Smooth muscle cell of the umbilical artery (primary cell): Measurements from ENCODE around the gene CAVIN1. TPM values are rescaled to one million over a fixed set of nuclear protein-coding genes. Genes with fewer than 3 reads are reported as not detected.

Experiments used
- total RNA-seq: library from RNA; depleted of rRNA; stranded (reverse); fragments of >200 nt; gene quantifications from 2 replicates; pipeline ENCODE4 v1.2.3, GENCODE V29; 2014

Gene CAVIN1, protein sequence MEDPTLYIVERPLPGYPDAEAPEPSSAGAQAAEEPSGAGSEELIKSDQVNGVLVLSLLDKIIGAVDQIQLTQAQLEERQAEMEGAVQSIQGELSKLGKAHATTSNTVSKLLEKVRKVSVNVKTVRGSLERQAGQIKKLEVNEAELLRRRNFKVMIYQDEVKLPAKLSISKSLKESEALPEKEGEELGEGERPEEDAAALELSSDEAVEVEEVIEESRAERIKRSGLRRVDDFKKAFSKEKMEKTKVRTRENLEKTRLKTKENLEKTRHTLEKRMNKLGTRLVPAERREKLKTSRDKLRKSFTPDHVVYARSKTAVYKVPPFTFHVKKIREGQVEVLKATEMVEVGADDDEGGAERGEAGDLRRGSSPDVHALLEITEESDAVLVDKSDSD
- 374 and 587 TPM in 2 replicates for total RNA-seq

DNA sequence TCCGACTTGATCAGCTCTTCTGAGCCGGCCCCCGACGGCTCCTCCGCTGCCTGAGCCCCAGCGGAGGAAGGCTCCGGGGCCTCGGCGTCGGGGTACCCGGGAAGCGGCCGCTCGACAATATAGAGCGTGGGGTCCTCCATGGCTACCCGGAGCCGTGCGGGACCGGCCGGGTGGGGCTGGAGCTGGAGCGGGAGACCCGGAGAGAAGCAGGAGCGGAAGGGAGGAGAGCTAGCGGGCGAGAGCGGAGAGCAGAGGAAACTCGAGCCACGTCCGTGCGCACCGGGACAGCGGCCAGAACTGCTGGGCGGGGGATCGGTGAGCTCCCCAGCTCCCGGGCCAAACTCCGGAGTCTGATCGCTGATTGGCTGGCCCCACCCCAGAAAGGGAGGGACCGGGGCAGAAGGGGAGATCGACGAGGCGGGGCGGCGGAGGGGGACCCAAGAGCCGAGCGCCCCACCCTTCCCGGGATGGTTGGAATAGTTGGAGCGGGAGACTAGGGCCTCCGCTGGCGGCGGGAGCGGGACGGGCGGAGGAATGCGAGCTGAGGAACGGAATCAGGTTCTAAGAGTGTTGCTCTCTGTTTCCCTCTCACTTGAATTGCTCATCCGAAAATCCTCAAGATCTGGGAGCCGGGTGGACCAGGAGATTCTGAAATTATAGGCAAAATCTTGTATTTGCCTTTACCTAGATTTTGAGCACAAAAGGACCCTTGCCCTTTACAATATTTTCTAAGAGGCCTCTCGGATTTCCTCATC is at the start of gene CAVIN1:
CAVIN1 (minus strand) TSS at position 299 of the 755 bp plus-strand sequence; CDS start at position 140, 159 bp downstream.

DNA sequence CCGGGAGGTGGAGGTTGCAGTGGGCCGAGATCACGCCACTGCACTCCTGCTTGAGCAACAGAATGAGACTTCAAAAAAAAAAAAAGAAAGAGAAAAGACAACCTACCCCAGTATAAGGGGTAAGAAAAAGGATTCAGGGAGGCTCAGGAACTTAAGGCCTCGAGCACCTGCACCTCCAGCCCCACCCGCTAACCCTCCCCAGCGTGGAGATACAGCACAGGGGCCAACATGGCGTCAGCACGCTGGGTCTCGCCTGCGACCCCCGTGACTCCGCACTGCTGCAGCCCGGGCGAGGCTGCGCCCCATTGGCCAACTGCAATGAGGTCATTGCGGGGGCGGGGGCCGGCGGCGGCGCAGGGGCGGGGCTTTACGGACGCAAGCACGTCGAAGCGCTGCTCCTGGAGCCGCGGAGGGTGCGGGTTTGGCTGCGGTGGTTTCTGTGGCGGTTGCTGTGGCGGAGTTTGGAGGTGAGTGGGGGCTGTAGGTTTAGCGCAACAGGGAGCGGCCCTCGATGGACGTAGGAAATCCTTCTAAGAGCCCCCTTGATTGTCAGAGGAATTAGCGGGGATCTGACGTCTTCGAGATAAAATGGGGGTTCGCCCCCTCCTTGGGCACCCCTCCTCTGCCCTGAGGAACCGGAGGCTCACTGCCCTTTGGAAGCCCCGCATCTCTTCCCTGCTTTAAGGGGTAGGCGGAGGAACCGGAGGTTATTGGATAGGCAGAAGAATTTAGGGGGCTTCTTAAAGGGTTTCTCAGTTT is 35.6 kb upstream of the CAVIN1 start, which contains the start of gene ATP6V0A1:
ATP6V0A1 (plus strand) TSS at position 382 of the 759 bp plus-strand sequence. CDS start 2,017 bp downstream, outside the sequence.

DNA sequence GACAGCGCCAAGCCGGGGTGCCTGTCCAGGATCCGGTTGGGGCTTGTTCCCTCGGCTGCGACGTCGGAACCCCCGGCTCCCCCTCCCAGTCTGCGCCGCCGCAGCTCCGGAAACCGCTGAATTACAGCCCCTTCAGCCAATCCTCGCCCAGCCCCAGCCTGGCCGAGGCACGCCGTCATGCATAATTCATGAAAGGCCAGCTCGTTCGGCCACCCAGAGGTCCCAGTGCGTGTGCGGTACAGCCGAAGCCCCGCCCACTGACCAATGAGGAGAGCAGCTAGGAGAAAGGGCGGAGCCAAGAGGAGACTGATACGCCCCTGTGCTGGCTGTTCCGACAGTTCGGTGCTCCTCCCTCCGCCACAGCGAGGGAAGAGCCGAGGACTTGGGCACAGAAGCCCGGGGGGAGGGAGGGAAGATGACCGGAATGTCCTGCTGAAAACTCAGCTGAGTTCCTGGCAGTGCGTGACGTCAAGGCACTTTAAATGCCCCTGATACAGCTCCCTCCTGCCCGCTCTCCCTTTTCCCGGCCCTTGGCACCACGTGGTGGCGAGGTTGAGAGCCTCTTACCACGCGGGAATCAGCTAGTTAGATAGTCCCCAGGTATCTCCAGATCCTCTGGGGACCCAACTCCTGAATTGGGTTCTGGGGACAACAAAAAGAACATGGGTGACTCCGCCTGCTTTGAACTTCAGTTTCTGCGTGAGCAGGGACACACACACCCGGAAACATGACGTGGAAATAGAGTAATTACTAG is 34.5 kb downstream of the CAVIN1 start, which contains the start of gene STAT3:
STAT3 (minus strand) TSS at position 62 of the 754 bp plus-strand sequence. CDS start 39,926 bp downstream, outside the sequence.

Other genes starting within 250 kb of the CAVIN1 start
- gene KCNH4, start 242.1 kb downstream of the CAVIN1 start, total RNA-seq: not detected in 2 replicates
- not detected in 2 replicates for gene HCRT, start 237.8 kb downstream of the CAVIN1 start, total RNA-seq
- 7.0 and 9.2 TPM in 2 replicates for gene GHDC, start 228.8 kb downstream of the CAVIN1 start, total RNA-seq
- 27.3 and 29.7 TPM in 2 replicates for gene STAT5B, start 146.9 kb downstream of the CAVIN1 start, total RNA-seq
- gene STAT5A, start 134.8 kb downstream of the CAVIN1 start, total RNA-seq: 4.9 and 19.0 TPM in 2 replicates
- gene STAT3, start 34.8 kb downstream of the CAVIN1 start, total RNA-seq: 105 and 140 TPM in 2 replicates
- 53.4 and 68.0 TPM in 2 replicates for gene ATP6V0A1, start 35.6 kb upstream of the CAVIN1 start, total RNA-seq
- 36.4 and 63.2 TPM in 2 replicates for gene NAGLU, start 113.0 kb upstream of the CAVIN1 start, total RNA-seq
- gene HSD17B1, start 129.7 kb upstream of the CAVIN1 start, total RNA-seq: 0.88 and 1.5 TPM in 2 replicates
- gene COASY, start 138.9 kb upstream of the CAVIN1 start, total RNA-seq: 13.1 and 26.4 TPM in 2 replicates
- gene MLX, start 143.8 kb upstream of the CAVIN1 start, total RNA-seq: 33.7 and 34.4 TPM in 2 replicates
- 0.89 and 5.2 TPM in 2 replicates for gene PSMC3IP, start 154.5 kb upstream of the CAVIN1 start, total RNA-seq
- 37.1 and 47.5 TPM in 2 replicates for gene RETREG3, start 186.1 kb upstream of the CAVIN1 start, total RNA-seq
- 12.5 and 43.9 TPM in 2 replicates for gene TUBG1, start 186.4 kb upstream of the CAVIN1 start, total RNA-seq
- 11.9 and 13.2 TPM in 2 replicates for gene TUBG2, start 236.0 kb upstream of the CAVIN1 start, total RNA-seq